Renal pelvis (tissue), 4 donors: Measurements from ENCODE around the gene EVI2B. TPM values are rescaled to one million over a fixed set of nuclear protein-coding genes. Genes with fewer than 3 reads are reported as not detected.
"Not testable (repeated sequence)": the region's sequence is repeated elsewhere in the genome, so short reads cannot be mapped to it uniquely, and the experiment has no call there.

Experiments
- DNase-seq: peaks from one replicate; pipeline ENCODE4 v3.0.0-alpha.2; 2013
- polyA plus RNA-seq, 3 donors: library from polyadenylated mRNA; unstranded; fragments of 120-200 nt; gene quantifications; one replicate each; pipeline ENCODE4 v1.2.1, GENCODE V29; 2013; ENCODE audit not compliant: insufficient read length in 3 of 3

The EVI2B gene
- polyA plus RNA-seq, 3 donors: 1.2 to 3.1 (median 2.3) TPM

- DNase-seq: no peak
These were observed 41.1 kb downstream of the EVI2B start for GRCh38 chr17:31272803-31273202.

- no peak for DNase-seq
These were observed 41.6 kb downstream of the EVI2B start for GRCh38 chr17:31272236-31272635.

- peak; percentile 19 for DNase-seq
These were observed 44.3 kb downstream of the EVI2B start for GRCh38 chr17:31269578-31269983.

- DNase-seq: no peak
These were observed 44.7 kb downstream of the EVI2B start for GRCh38 chr17:31269036-31269577.

- no peak for DNase-seq
These were observed 47.8 kb downstream of the EVI2B start for GRCh38 chr17:31266042-31266441.

- not testable (repeated sequence) for DNase-seq
These were observed 50.9 kb downstream of the EVI2B start for GRCh38 chr17:31262923-31263322.

- DNase-seq: no peak
These were observed 52.3 kb downstream of the EVI2B start for GRCh38 chr17:31261601-31262000.

GRCh38 chr17:31260151-31260550 is 53.7 kb downstream of the EVI2B start:
- DNase-seq: no peak

- DNase-seq: no peak
These were observed 56.9 kb downstream of the EVI2B start for GRCh38 chr17:31256936-31257335.

GRCh38 chr17:31254654-31255053 is 59.2 kb downstream of the EVI2B start:
- no peak for DNase-seq

Other genes starting within 250 kb of the EVI2B start
- gene NF1, start 219.1 kb downstream of the EVI2B start, polyA plus RNA-seq: 10 to 100 TPM; 36.5 to 52.8 (median 43.2) TPM
- under 1 TPM; 0.35 to 0.41 (median 0.37) TPM for gene OMG, start 16.8 kb downstream of the EVI2B start, polyA plus RNA-seq
- gene EVI2A, start 7.6 kb upstream of the EVI2B start, polyA plus RNA-seq: 1 to 10 TPM; 1.3 to 1.7 (median 1.5) TPM
- 10 to 100 TPM; 14.8 to 16.5 (median 15.5) TPM for gene RAB11FIP4, start 77.6 kb upstream of the EVI2B start, polyA plus RNA-seq